HG02642 (cell line): Measurements from ENCODE around the gene PPDPF.
"Not testable (repeated sequence)": the region's sequence is repeated elsewhere in the genome, so short reads cannot be mapped to it uniquely, and the experiment has no call there.

Source experiments
- ATAC-seq: cut with Tn5 transposase; IDR thresholded peaks from one replicate; pipeline ENCODE4 v1.9.1; 2021; ENCODE audit warnings: mild to moderate bottlenecking; ENCODE audit not compliant: unreplicated experiment, poor library complexity

PPDPF gene

GRCh38 chr20:63499338-63499969, 21.1 kb upstream of the PPDPF start:
- no peak for ATAC-seq

- no peak for ATAC-seq
Observed at GRCh38 chr20:63500151-63500901, 20.2 kb upstream of the PPDPF start.

- no peak for ATAC-seq
Observed at GRCh38 chr20:63500902-63501817, 19.4 kb upstream of the PPDPF start.

GRCh38 chr20:63501818-63502670, 18.5 kb upstream of the PPDPF start:
- no peak for ATAC-seq

- ATAC-seq: no peak
Observed at GRCh38 chr20:63502671-63503172, 17.8 kb upstream of the PPDPF start.

- ATAC-seq: no peak
Observed at GRCh38 chr20:63503524-63503923, 17.0 kb upstream of the PPDPF start.

GRCh38 chr20:63504642-63505041, 15.9 kb upstream of the PPDPF start:
- no peak for ATAC-seq

- ATAC-seq: no peak
Observed at GRCh38 chr20:63505281-63505680, 15.3 kb upstream of the PPDPF start.

GRCh38 chr20:63505723-63506122, 14.8 kb upstream of the PPDPF start:
- ATAC-seq: no peak

GRCh38 chr20:63507083-63507743, 13.4 kb upstream of the PPDPF start:
- no peak for ATAC-seq

GRCh38 chr20:63508072-63508768, 12.3 kb upstream of the PPDPF start:
- ATAC-seq: no peak

GRCh38 chr20:63509088-63509564, 11.4 kb upstream of the PPDPF start:
- ATAC-seq: no peak

- ATAC-seq: no peak
Observed at GRCh38 chr20:63513207-63513606, 7.4 kb upstream of the PPDPF start.

GRCh38 chr20:63514520-63514919, 6.0 kb upstream of the PPDPF start:
- not testable (repeated sequence) for ATAC-seq

- ATAC-seq: no peak
Observed at GRCh38 chr20:63517376-63518309, 2.9 kb upstream of the PPDPF start.

- ATAC-seq: no peak
Observed at GRCh38 chr20:63518351-63518861, 2.2 kb upstream of the PPDPF start.

GRCh38 chr20:63518946-63519667, 1.5 kb upstream of the PPDPF start:
- no peak for ATAC-seq
